Skeletal muscle tissue (tissue), 4 donors: ENCODE data around the gene GYS2. TPM values are rescaled to one million over a fixed set of nuclear protein-coding genes. Genes with fewer than 3 reads are reported as not detected.

ENCODE experiments used
- H3K27ac ChIP-seq: one replicate; pipeline ENCODE4 v1.7.0; 2013; ENCODE audit warnings: mild to moderate bottlenecking, low read depth, low read length, inconsistent platforms
- H3K27me3 ChIP-seq, 3 donors: one replicate each; pipeline ENCODE4 v1.7.0; 2013; ENCODE audit warnings: low read length in 3 of 3; ENCODE audit not compliant: control insufficient read depth in 3 of 3, insufficient read depth in 3 of 3
- H3K36me3 ChIP-seq, 3 donors: one replicate each; pipeline ENCODE4 v1.7.0; 2013; ENCODE audit warnings: low read length in 3 of 3; ENCODE audit not compliant: control insufficient read depth in 3 of 3, insufficient read depth in 3 of 3
- H3K4me1 ChIP-seq, 3 donors: one replicate each; pipeline ENCODE4 v1.7.0; 2013; ENCODE audit warnings: low read length in 3 of 3, mild to moderate bottlenecking in 3 of 3; ENCODE audit not compliant: control insufficient read depth in 3 of 3, insufficient read depth in 3 of 3
- H3K4me3 ChIP-seq, 3 donors: one replicate each; pipeline ENCODE4 v1.7.0; 2013; ENCODE audit warnings: low read length in 3 of 3
- H3K9ac ChIP-seq, 3 donors: one replicate each; pipeline ENCODE4 v1.7.0; 2013; ENCODE audit warnings: low read length in 3 of 3, mild to moderate bottlenecking in 3 of 3, moderate library complexity in 2 of 3, low read depth in 1 of 3
- H3K9me3 ChIP-seq, 3 donors: one replicate each; pipeline ENCODE4 v1.7.0; 2013; ENCODE audit warnings: low read length in 3 of 3; ENCODE audit not compliant: control insufficient read depth in 3 of 3
- total RNA-seq: library from RNA; depleted of rRNA; stranded (reverse); fragments of >200 nt; gene quantifications from one replicate; pipeline ENCODE4 v1.2.3, GENCODE V29; 2014
- donor health status: Osteomylitis.

GYS2 gene
- total RNA-seq, 1 donor from 2014 or later, result not detected

- H3K27me3 ChIP-seq, result no peaks in the 10 kb centered on the region
- no peaks in the 10 kb centered on the region for H3K4me1 ChIP-seq
- H3K9ac ChIP-seq, result no peak overlapping the region
- H3K36me3 ChIP-seq, result peaks cover 6 to 40% (median 17%) of the 10 kb centered on the region in 3 donors
- no peak overlapping the region for H3K4me3 ChIP-seq
- H3K9me3 ChIP-seq, result no peaks in the 10 kb centered on the region
- no peak overlapping the region for H3K27ac ChIP-seq
Measured at GRCh38 chr12:21638054-21638891, 33.6 kb upstream of the GYS2 start.

GRCh38 chr12:21634245-21634644 lies 29.6 kb upstream of the GYS2 start:
- Histone ChIP-seq H3K9ac (no peak overlapping the region), H3K36me3 (peaks cover 0 to 20% (median 11%) of the 10 kb centered on the region in 3 donors), H3K4me3 (no peak overlapping the region), H3K9me3 (no peaks in the 10 kb centered on the region), H3K27ac (no peak overlapping the region), H3K27me3 (no peaks in the 10 kb centered on the region), H3K4me1 (no peaks in the 10 kb centered on the region)

GRCh38 chr12:21631367-21631766 lies 26.7 kb upstream of the GYS2 start:
- Histone ChIP-seq H3K4me1 (peaks cover 0 to 4% (median 0%) of the 10 kb centered on the region in 3 donors), H3K27me3 (no peaks in the 10 kb centered on the region), H3K36me3 (peaks cover 0 to 16% (median 11%) of the 10 kb centered on the region in 3 donors), H3K4me3 (no peak overlapping the region), H3K27ac (no peak overlapping the region), H3K9ac (no peak overlapping the region), H3K9me3 (no peaks in the 10 kb centered on the region)

GRCh38 chr12:21627924-21628323 lies 23.3 kb upstream of the GYS2 start:
- Histone ChIP-seq H3K4me3 (no peak overlapping the region), H3K4me1 (peaks cover 0 to 4% (median 0%) of the 10 kb centered on the region in 3 donors), H3K27ac (no peak overlapping the region), H3K9me3 (no peaks in the 10 kb centered on the region), H3K9ac (no peak overlapping the region), H3K27me3 (no peaks in the 10 kb centered on the region), H3K36me3 (no peaks in the 10 kb centered on the region)

- no peak overlapping the region for H3K4me3 ChIP-seq
Measured at GRCh38 chr12:21618566-21618965, 13.9 kb upstream of the GYS2 start.

GRCh38 chr12:21617030-21617429 lies 12.4 kb upstream of the GYS2 start:
- Histone ChIP-seq H3K9ac (no peak overlapping the region), H3K27me3 (no peaks in the 10 kb centered on the region), H3K36me3 (no peaks in the 10 kb centered on the region), H3K4me3 (no peak overlapping the region), H3K27ac (no peak overlapping the region), H3K9me3 (no peaks in the 10 kb centered on the region), H3K4me1 (no peaks in the 10 kb centered on the region)

More at GRCh38 chr12:21618566-21618965, 13.9 kb upstream of the GYS2 start:
- H3K9ac ChIP-seq, result no peak overlapping the region
- no peaks in the 10 kb centered on the region for H3K27me3 ChIP-seq
- no peaks in the 10 kb centered on the region for H3K9me3 ChIP-seq
- no peaks in the 10 kb centered on the region for H3K36me3 ChIP-seq
- no peak overlapping the region for H3K27ac ChIP-seq
- H3K4me1 ChIP-seq, result no peaks in the 10 kb centered on the region

- Histone ChIP-seq H3K9ac (no peak overlapping the region), H3K9me3 (no peaks in the 10 kb centered on the region), H3K4me3 (no peak overlapping the region), H3K27ac (no peak overlapping the region), H3K27me3 (no peaks in the 10 kb centered on the region), H3K4me1 (no peaks in the 10 kb centered on the region), H3K36me3 (no peaks in the 10 kb centered on the region)
Measured at GRCh38 chr12:21615431-21615830, 10.8 kb upstream of the GYS2 start.

- H3K4me3 ChIP-seq, result no peak overlapping the region
- H3K27ac ChIP-seq, result no peak overlapping the region
- no peaks in the 10 kb centered on the region for H3K27me3 ChIP-seq
- no peaks in the 10 kb centered on the region for H3K36me3 ChIP-seq
- no peaks in the 10 kb centered on the region for H3K4me1 ChIP-seq
- H3K9ac ChIP-seq, result no peak overlapping the region
- no peaks in the 10 kb centered on the region for H3K9me3 ChIP-seq
Measured at GRCh38 chr12:21614506-21614905, 9.9 kb upstream of the GYS2 start.

GRCh38 chr12:21613931-21614330 lies 9.3 kb upstream of the GYS2 start:
- Histone ChIP-seq H3K4me3 (no peak overlapping the region), H3K27ac (no peak overlapping the region), H3K9me3 (no peaks in the 10 kb centered on the region), H3K27me3 (no peaks in the 10 kb centered on the region), H3K36me3 (no peaks in the 10 kb centered on the region), H3K4me1 (no peaks in the 10 kb centered on the region), H3K9ac (no peak overlapping the region)

GRCh38 chr12:21608196-21608595 lies 3.5 kb upstream of the GYS2 start:
- Histone ChIP-seq H3K27ac (no peak overlapping the region), H3K9me3 (no peaks in the 10 kb centered on the region), H3K4me3 (no peak overlapping the region), H3K9ac (no peak overlapping the region), H3K4me1 (no peaks in the 10 kb centered on the region), H3K36me3 (no peaks in the 10 kb centered on the region), H3K27me3 (no peaks in the 10 kb centered on the region)
